Stimulated activated CD4-positive, alpha-beta T cell treated with anti-CD3 and anti-CD28 coated beads, Interleukin-1b, Interleukin-23, amount 100 ng/mL, for 48 hours (primary cell): ENCODE results near the gene ITPKB.

ENCODE experiments used
- DNase-seq: peaks from one replicate; pipeline ENCODE4 v3.0.0-alpha.2; 2020

The ITPKB gene

GRCh38 chr1:226702957-226703831 lies 35.9 kb downstream of the ITPKB start:
- peak; percentile 75 for DNase-seq

- DNase-seq, result no peak
These were observed 36.6 kb downstream of the ITPKB start for GRCh38 chr1:226702318-226702956.

GRCh38 chr1:226700861-226701260 lies 38.2 kb downstream of the ITPKB start:
- DNase-seq, result no peak

DNA sequence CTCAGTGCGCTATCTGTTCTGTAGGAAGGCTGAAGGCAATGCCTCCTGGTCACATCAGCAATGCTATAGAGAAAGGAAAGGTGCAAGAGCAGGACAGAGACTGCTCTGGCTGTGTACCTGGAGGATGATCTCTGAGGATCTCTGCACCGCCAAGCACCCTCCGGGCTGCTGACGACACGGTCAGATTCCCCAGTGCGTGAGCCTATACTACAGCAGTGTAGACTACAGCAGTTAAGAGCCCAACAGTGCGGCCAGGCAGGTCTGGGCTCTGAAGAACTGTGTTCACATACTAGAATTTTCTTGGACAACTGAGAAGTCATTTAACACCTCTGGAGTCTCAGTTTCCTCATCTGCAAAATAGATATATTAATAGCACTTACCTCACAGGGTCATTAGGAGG lies 39.9 kb downstream of the ITPKB start:
- DNase-seq, result no peak

DNA sequence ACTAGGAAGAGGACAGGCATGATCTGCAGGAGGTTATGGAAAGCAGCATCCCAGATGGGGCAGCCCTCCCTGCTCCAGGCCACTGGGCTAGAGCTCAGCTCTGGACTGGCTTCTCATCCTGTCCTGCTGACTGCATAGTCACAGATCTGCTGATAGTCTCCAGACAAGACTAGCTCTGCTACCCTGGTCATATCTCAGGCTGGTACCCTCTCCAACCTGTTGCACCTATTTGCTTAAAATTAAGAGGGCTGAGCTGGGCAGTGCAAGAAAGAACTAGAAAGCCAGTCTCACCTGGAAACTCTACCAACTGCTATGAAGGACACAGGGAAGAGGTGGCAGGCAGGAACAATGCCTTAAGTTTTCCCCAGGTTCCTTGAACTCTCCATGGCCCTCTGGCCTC lies 40.4 kb downstream of the ITPKB start:
- DNase-seq, result no peak

- no peak for DNase-seq
These were observed 41.0 kb downstream of the ITPKB start for GRCh38 chr1:226697929-226698544.

DNA sequence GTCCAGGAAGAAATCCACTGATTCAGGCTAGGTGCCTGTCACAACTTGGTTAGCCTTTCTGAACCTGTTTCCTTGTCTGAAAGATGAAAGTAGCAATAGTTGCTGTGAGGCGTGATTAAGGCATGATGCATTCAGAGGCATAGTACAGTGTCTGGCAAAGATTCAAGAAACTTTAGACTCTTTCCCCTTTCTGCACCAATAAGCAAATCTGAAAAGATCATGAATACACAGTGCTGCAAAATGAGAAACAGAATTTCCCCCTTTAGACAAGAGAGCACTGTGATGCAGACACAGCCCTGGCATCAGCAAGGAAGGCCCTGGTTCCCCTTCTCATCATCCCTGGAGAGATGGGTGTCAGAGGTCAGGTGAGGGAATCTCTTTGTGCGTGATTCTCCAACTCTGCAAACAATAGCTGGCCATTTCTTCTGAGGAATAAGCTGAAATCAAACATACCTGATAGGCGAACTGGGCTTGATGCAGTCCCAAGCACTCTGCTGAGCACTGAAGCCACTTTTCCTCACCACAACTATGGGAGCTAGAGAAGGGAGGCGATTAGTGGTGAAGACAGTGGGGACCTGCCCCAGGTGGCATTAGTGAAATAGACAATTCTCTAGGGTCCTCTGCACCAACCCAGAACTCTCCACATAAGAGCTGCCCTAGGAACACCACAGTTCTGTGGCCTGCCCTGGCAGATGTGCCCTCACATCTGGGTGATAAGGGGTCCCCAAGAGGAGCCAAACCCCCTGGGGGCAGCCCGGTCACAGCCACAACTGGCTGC lies 41.7 kb downstream of the ITPKB start:
- DNase-seq, result no peak

GRCh38 chr1:226696547-226696946 lies 42.5 kb downstream of the ITPKB start:
- no peak for DNase-seq

- DNase-seq, result no peak
These were observed 43.7 kb downstream of the ITPKB start for GRCh38 chr1:226695335-226695900.

GRCh38 chr1:226692823-226693222 lies 46.3 kb downstream of the ITPKB start:
- no peak for DNase-seq

GRCh38 chr1:226692051-226692792 lies 46.9 kb downstream of the ITPKB start:
- no peak for DNase-seq

DNA sequence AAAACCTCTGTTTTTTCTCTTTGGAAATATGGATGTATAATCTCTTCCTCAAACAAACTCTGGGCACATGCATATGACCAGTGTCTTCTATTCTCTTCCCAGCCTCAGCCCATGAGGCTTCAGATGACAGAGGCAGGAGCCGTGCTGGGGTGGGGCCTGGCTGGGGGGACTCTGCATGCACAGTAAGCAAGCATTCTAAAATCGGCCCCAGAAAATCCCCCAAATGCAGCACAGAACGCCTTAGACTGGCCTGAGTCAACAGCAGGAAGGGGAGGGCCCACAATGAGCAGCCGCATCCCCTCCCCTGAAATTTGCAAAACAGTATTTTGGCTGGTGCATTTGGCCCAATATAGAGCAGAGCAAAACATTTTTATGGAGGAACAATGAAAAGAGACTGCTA lies 47.8 kb downstream of the ITPKB start:
- DNase-seq, result peak; percentile 56

- peak; percentile 78 for DNase-seq
These were observed 48.6 kb downstream of the ITPKB start for GRCh38 chr1:226690460-226690982.

DNA sequence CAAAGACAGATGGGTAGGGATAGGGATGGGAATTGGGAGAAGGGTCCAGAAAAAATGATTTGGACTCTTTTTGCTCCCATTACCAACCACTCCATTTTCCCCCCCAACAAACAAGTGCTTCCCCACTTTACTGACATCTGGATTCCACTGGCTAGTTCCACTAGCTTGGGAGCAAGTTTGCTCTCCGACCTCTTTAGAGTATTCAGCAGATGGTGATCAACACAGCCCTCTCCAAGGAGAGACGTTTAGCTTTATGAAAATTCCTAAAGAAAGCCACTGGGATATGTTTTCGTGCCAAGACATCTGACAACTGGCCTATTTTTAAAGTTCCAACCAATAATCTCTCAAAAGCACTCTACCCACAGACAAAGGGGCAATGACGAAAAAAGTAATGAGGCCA lies 50.3 kb downstream of the ITPKB start:
- no peak for DNase-seq

- no peak for DNase-seq
These were observed 50.9 kb downstream of the ITPKB start for GRCh38 chr1:226688056-226688748.

DNA sequence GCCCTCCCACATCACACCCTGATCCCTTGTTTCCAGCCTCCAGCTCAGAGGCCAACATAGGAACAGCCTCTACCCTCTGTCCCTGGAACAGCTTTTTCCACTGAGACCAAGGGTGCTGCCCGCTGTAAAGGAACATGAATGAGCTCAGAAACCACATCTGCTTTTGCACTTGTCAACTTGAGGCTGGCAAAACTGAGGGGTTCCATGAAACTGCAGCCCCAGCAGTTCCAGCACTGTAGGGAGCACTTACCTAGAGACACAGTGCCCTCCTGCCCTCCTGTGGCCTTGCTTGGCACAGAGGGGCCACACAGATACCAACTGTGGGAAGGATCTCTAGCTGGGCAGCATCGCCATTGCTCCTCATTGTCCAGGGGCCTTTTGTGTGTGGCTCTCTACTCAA lies 51.7 kb downstream of the ITPKB start:
- peak; percentile 58 for DNase-seq

- no peak for DNase-seq
These were observed 52.3 kb downstream of the ITPKB start for GRCh38 chr1:226686440-226687425.

DNA sequence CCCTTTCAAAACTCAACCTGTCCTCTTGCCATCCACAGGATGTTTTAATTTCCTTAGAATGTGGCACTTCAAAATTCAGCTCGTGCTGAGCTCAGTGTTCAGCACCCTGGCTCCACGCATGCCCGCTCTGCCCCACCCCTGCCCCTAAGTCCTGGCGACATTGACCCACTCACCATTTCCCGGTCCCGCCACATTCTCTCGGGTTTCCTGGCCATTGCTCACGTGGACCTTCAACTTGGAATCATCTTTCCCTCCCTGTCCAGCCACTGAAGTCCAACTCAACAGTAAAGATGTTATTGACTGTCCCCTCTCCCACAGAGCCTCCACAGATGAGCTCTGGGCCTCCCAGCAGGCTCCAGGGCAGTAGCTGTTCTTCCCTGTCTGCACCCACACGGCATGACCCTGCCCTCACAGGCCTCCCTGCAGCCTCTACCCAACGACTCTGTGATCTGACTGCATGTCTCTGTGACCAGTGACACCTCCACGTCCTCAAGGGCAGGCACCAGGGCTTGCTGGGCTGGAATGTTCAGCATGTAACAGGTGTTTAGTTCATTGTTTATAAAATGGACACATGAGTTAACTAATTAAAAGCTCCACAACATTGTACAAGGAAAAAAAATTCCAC lies 53.8 kb downstream of the ITPKB start:
- no peak for DNase-seq

DNA sequence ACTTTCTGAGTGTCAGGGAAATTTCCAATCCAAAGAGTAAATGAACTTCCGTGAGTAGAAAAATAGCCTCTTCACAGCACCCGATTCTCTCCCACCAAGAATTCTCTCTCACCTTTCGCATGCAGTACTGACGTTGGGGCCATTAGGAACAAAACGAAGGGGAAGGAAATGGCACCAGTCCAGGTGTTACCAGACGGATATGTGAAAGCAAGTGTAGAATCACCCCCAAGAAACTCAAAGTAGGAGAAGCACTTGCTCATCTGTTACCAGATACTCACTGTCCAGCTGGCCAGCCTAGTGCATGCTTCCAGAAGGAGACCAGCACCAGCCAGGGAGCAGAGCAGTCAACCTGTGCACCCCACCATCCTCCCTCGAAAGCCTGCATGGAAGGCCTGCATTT lies 55.1 kb downstream of the ITPKB start:
- no peak for DNase-seq
